HG02938 (cell line): ENCODE results near the gene CHP1.
"Not testable (repeated sequence)": the region's sequence is repeated elsewhere in the genome, so short reads cannot be mapped to it uniquely, and the experiment has no call there.

Experiments
- ATAC-seq: cut with Tn5 transposase; IDR thresholded peaks from one replicate; pipeline ENCODE4 v1.9.1; 2021; ENCODE audit warnings: mild to moderate bottlenecking, moderate library complexity; ENCODE audit not compliant: unreplicated experiment

The CHP1 gene

DNA sequence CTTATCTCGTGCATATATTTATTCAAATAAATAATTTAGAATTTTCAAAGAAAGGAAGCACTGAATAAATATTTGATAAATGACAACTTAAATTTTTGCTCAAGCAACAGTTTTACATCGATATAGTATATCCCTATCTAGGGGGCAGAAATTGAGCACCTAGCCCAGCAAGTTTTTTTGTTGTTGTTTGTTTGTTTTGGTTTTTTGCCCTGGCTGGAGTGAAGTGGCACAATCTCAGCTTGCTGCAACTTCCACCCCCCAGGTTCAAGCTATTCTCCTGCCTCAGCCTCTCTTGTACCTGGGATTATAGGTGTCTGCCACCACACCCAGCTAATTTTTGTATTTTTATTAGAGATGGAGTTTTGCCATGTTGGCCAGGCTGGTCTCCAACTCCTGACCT lies 58.9 kb downstream of the CHP1 start:
- ATAC-seq, result no peak

DNA sequence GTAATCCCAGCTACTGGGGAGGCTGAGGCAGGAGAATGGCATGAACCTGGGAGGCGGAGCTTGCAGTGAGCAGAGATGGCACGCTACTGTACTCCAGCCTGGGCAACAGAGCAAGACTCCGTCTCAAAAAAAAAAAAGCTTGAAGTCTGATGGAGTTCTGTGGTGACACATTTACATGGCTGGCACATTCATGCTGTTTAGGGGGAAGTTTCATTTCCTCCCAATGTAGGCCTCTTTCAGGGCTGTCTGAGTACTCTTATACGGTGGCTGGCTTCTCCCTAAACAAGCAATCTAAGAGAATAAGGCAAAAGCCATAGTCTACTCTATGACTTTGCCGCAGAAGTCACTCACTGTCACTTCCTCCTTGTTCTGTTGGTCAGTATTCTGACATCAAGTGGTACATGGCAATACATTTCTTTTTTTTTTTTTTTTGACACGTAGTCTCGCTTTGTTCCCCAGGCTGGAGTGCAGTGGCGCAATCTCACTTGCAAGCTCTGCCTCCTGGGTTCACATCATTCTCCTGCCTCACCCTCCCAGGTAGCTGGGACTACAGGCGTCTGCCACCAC lies 60.1 kb downstream of the CHP1 start:
- ATAC-seq, result peak; percentile 69

DNA sequence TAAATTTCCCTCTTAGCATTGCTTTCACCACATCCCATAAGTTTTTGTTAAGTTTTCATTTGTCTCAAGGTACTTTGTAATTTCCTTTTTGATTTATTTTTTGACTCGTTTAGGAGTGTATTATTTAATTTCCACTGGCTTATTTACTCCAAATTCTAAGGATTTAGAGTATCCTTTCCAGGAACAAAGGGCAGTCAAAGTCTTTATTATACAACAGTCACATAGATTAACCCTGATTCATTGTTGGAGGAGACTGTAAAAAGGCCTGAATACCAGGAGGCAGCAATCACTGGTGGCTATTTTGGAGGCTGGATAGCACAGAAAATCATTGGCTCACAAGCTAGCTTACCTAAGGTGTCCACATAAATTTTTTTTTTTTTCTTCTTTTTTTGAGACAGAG lies 61.5 kb downstream of the CHP1 start:
- no peak for ATAC-seq

DNA sequence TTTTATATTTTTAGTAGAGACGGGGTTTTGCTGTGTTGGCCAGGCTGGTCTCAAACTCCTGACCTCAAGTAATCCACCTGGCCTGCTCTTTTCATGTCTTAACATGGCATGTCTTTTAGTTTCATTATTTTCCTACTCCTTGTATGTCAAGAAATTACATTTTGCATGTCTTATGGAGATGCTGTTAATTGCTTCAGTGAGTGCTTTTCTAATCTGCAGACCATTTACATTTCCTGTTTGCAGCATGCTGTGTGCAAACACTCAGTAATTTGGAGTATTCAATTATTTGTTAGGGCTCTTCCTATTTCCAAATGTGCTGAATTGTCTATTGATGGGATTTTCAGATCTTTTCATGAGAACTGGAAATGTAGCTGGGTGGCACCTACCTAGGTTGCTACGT lies 70.1 kb downstream of the CHP1 start:
- not testable (repeated sequence) for ATAC-seq

DNA sequence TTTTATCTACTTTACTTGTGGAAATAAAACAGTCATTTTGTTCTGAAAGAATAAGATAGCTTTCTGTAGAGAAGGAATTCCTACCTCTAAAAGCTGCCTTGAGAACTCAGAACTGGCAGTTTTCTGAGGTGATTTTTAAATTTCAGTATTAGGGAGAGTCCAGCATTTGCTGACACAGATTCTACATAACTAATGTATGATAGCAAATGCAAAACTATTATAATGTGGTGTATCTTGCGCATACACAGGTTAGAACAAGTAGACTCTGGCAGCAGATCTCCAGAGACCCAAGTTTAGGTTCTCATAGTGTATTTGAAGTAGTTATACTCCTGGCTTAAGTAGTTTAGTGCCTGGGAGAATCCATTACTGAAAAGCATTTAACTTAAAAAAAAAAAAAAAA lies 70.5 kb downstream of the CHP1 start:
- ATAC-seq, result no peak

DNA sequence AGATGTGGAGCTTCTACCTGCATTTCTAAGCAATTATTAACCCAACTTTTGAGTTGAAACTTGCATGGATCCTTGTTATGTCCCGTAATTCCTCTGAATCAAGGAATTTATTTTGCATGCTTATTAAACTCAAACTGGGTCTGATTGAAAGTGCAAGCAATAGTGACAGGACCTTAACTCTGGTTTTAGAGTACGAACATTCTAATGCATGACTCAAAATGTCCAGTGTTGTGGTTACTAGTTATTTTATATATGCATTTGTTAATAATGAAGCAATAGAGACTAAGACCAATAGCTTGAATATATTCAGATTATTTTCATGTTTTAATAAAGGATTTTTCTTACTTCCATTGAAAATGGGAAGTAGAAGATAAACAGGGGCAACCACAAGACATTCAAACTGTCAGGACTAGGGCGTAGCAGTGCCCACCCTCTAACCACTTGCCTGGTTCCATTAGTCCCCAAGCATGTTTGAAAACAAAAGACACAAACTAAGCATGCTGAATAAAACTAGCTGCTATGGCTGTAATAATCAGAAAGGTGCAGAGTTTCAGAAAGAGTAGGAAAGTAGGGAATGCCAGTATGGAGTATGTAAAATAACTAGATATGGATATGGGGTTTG lies 73.2 kb downstream of the CHP1 start:
- no peak for ATAC-seq

DNA sequence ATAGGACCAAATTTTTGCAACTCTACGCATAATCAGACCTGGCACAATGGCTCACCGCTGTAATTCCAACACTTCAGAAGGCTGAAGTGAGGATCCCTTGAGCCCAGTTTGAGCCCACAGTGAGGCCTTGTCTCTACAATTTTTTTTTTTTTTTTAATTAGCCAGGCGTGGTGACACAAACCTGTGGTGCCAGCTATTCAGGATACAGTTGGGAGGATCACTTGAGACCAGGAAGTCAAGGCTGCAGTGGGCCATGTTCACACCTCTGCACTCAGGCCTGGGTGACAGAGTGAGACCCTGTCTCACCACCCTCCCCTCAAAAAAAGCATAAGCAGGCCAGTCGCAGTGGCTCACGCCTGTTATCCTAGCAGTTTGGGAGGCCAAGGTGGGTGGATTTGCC lies 76.6 kb downstream of the CHP1 start:
- no peak for ATAC-seq

DNA sequence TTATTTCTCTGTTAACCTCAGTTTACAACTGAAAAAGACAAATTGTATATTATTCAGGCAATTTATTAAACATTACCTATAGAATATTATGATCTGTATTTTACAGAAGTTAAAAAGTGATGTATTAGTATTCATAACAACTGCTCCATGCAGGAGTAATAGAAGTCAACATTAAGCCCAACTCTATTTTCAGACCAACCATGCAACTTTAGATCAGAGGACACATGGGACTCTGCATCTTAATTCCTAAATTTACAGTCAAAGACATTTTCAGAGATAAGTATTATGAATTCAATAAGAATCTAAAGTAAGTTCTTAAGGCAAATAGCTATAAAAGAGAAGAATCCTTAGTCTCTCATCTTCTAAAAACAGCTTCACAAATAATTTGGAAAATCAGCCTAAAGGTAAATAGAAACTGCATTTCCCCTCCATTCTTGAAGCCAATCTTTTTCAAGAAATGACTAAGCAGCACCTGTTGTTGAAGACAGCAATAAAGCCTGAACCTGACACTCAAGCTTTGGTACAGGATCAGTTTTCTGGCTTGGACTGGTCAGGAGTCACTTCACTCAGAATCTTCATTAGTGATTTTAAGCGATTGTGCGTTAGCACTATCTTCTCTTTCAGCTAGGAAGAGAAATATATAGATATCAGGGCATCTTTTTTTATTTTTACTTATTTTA lies 78.3 kb downstream of the CHP1 start:
- no peak for ATAC-seq

DNA sequence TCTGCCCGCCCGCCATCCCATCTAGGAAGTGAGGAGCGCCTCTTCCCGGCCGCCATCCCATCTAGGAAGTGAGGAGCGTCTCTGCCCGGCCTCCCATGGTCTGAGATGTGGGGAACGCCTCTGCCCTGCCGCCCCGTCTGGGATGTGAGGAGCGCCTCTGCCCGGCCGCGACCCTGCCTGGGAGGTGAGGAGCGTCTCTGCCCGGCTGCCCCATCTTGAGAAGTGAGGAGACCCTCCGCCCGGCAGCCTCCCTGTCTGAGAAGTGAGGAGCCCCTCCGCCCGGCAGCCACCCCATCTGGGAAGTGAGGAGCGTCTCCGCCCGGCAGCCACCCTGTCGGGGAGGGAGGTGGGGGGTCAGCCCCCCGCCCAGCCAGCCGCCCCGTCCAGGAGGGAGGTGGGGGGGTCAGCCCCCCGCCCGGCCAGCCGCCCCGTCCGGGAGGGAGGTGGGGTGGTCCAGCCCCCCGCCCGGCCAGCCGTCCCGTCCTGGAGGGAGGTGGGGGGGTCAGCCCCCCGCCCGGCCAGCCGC lies 89.8 kb downstream of the CHP1 start:
- ATAC-seq, result not testable (repeated sequence)

DNA sequence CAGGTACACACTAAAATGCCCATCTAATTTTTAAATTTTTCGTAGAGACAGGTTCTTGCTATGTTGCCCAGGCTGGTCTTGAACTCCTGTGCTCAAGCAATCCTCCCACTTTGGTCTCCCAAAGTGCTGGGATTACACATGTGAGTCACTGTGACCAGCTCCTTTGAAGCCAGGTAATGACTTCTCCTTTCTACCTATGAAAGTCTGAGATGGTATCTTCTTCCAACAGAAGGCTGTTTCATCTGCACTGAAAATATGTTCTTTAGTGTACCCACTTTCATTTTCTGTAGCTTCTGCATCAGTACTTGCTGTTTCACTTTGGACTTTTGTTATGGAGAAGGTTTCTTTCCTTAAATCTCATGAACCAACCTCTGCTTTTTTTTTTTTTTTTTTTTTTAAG lies 92.5 kb downstream of the CHP1 start:
- ATAC-seq, result no peak

DNA sequence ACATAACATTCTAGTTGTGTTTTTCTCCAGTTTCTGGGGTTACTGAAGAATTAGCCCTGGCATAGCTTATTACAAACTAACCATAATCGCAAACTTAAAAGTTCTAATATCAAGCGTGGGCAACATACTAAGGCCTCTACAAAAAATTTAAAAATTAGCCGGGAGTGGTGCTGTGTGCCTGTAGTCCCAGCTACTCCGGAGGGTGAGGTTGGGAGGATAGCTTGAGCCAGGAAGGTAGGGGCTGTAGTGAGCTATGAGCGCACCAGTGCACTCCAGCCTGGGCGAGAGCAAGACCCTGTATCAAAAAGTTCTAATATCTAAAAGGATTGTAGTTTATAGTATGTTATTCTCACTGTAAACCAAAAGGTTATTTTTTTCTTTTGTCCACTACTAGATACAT lies 100.2 kb downstream of the CHP1 start:
- no peak for ATAC-seq
